GM19468 (cell line): ENCODE measurements around the gene XPNPEP2.
"Not testable (repeated sequence)": the region's sequence is repeated elsewhere in the genome, so short reads cannot be mapped to it uniquely, and the experiment has no call there.

ENCODE experiments used
- ATAC-seq: cut with Tn5 transposase; IDR thresholded peaks from one replicate; pipeline ENCODE4 v1.9.1; 2021; ENCODE audit warnings: mild to moderate bottlenecking, moderate library complexity, moderate number of reproducible peaks; ENCODE audit not compliant: unreplicated experiment; ENCODE audit errors: extremely low read depth

XPNPEP2 gene

DNA sequence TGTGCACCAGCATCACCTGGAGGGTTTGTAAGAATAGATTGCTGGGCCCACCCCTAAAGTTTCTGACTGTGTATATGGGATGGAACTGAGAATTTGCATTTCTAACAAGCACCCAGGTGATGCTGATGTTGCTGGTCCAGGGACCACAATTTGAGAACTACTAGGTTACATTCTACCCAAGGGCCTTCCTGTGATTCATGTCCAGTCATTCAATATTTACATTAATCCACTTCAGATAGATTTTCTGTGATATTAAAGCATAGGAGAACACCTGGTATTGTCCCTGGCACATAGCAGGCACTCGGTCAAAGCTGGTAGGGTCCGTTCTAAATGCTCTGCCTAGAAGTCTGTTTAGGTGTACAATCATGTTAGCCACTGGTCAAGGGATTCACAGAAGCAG lies 19.5 kb upstream of the XPNPEP2 start:
- no peak for ATAC-seq

DNA sequence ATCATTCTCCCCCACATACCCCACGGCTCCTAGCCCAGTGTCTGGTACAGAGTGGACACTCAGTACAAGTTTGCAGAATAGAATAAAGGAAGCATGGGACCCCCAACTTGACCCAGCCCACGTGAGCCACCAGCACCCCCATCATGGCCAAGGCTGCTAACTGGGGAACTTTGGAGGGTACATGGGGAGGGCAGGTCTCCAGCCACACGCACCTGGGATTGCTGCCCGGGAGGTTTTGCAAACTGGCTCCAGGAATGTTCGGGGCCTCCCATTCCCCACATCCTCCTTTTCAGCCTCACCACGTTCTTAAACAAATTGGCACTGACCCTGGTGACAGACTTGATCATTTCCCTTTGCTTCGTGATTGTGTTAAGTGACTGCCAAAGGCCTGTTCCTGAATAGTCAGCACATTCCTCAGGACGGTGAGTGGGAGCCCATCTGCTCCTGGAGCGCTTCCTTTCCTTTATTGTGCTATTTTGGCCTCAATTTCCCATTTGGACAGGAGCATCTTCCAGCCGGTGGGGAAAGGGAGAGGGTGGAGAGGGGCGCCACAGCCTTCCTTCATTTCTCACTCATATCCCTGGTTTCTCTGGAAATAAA lies 18.7 kb upstream of the XPNPEP2 start:
- no peak for ATAC-seq

DNA sequence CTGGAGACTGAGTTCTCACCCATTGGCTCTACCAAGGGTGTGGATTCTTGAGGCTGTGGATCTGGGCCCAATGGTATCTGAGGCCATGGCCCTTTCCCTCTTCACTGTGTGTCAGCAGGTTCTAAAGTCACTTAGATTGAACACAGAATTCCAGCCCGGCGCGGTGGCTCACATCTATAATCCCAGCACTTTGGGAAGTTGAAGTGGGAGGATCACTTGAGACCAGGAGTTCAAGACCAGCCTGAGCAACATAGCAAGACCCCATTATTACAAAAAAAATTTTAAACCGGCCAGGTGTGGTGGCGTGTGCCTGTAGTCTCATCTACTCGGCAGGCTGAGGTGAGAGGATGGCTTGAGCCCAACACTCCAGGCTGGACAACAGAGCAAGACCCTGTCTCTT lies 18.0 kb upstream of the XPNPEP2 start:
- ATAC-seq = no peak

DNA sequence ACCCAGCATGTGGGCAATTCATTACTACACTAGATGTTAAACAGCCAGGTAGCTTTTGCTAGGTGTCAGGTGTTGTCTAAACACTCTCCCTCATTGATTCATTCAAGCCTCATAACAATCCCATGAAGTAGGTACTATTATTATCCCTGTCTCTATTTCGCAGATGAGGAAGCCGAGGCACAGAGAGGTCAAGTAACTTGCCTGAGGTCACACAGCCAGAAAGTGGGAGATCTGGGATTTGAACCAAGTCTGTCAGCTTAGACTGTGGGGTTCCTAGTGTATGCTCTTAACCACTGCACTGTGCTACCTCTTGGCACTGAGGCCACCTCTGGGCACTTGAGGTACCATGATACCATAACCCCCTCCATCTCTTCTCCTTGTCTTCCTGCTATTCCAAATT lies 17.4 kb upstream of the XPNPEP2 start:
- ATAC-seq = no peak

DNA sequence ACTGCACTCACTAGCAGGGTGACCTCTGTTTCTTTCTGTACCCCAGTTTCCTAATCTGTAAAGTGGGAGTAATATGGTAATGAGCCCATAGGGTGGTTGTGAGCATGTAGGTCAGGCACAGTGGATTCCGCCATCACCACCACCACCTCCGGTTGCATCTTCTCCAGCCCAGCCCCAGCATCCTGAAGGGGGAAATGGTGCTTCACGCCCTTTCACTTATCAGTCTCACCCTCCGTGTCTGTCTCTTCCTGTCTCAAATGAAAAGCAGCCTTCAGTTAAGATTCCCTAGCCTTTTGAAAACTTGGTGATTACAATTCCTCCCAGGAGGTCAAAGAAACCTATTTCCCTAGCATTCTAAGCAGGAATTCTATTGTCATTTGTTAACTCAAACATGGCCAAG lies 16.9 kb upstream of the XPNPEP2 start:
- no peak for ATAC-seq

DNA sequence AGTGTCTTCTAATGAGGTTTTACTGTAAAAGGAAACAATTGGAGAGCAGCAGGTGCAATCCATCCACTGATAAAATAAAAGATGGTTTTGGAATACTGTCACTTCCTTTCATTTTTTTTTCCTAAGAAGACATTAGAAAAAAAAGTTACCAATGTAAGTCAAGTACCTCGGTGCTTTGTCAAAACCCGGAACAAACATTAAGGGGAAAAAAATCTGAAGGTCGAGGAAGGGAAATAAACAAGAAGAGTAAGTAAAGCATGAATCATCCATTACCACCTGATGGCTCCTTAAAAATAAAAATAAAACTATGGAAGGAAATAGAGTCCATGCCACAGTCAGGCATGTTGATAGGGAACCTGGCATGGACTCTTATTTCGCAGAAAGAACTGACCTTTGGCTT lies 15.3 kb upstream of the XPNPEP2 start:
- no peak for ATAC-seq

DNA sequence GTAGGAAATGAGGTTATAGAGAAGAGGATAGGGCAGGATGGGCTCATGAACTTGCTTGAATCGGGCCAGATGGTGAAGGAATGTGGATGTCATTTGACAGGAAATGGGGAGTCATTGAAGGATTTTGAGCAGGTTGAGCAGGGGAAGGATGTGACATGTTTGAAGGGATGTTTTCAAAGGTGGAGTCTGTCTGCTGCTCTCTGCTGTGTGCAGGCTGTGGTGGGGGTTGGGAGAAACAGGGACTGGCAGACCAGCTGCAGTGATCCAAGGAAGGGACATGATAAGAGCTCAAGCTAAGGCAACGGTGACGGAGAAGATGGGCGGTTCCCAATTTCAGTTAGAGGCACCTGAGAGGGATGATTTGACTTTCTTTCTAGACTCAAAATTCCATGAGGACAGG lies 14.0 kb upstream of the XPNPEP2 start:
- ATAC-seq = no peak

DNA sequence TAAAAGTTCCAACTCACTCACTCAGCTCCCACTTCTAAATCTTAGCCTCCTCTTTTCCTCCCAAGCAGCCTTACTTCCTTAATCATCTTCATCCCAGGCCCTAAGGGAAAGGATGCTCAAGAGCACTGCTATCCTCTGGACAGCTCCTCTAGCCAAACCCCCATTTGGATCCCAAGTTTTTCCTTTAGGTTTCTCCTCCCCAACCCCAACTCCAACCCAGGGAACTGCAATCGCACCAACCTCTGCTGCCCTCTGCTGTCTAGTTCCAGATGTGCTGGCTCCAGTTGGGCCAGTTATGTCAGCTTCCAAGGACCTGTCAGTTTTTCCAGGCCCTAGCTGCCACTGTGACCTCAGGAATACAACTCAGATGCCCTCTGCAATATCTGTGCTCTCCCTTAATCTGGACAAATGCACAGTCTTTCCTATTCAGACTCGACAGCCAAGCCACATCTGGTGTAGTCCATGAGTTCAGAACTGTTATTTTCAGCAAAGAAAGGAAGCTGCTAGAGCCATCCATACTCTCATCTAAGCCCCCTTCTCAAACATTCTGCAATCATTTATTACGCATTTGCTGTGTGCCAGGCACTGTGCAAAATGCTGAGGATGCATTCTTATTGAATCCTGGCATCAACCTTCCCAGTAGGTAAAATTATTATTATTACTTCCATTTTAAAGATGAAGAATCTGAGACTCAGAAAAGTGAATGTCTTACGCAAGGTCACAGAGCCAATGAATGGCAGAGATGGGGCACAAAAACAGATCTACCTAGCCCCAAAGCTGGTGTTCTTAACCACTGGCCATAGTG lies 12.3 kb upstream of the XPNPEP2 start:
- ATAC-seq = no peak

DNA sequence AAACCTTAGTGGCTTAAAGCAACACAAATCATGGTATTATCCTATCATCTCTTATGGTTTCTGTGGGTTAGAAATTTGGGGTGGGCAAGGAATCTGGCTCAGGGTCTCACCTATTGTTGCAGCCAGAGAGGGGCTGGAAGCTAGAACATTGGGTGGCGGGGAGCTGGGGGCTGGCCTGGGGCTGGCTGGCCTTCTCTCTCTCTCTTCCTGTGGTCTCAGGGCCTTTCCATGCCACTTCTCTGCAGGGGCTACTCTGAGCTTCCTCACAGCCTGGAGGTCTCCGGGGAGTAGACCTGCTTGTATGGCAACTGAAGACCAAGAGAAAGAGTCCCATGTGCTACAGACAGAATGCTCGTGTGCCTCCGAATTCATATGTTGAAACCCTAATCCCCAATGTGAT lies 10.7 kb upstream of the XPNPEP2 start:
- ATAC-seq = no peak

DNA sequence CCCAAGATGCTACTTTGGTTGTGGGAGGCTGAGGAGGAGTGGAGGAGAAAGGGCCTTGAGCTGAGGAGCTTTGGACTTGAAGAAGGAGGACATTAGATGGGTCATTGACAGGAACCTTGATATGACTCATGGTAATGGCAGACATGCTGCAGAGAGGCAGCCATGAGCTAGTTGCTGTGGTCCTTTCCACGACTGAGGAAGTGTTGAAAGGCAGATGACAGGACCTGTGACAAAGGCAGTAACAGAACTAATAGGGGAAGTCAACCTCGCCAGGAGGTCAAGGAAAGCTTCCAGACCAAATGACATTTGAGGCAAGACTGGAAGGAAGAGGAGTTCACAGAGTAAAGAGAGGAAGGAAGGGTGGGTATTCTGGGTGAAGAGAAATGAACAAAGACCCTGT lies 7.6 kb upstream of the XPNPEP2 start:
- ATAC-seq = no peak

DNA sequence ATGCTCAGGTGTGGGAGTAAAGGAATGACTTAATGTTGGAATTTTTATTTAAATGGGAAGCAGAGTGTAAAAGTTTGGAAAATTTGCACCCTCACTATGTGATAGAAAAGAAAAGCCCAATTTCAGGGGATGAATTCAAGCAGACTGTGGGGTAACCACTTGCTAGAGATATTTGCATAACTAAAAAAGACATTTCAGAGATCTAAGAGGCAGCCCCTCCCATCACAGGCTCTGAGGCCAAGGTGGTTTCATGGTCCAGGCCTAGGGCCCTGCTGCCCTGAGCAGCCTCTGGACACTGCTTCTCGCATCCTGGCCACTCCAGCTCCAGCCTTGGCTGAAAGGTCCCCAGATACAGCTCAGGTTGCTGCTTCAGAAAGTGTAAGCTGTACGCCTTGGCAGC lies 5.9 kb upstream of the XPNPEP2 start:
- no peak for ATAC-seq

DNA sequence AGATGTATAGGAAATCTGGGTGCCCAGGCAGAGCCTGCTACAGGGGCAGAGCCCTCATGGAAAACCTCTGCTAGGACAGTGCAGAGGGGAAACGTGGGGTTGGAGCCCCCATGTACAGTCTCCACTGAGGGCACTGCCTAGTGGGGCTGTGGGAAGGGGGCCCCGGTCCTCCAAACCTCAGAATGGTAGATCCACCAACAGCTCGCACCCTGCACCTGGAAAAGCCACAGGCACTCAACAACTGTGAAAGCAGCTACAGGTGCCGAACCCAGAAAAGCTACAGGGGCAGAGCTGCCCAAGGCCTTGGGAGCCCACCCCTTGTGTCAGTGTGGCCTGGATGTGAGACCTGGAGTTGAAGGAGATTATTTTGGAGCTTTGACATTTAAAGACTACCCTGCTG lies 5.4 kb upstream of the XPNPEP2 start:
- ATAC-seq = no peak

DNA sequence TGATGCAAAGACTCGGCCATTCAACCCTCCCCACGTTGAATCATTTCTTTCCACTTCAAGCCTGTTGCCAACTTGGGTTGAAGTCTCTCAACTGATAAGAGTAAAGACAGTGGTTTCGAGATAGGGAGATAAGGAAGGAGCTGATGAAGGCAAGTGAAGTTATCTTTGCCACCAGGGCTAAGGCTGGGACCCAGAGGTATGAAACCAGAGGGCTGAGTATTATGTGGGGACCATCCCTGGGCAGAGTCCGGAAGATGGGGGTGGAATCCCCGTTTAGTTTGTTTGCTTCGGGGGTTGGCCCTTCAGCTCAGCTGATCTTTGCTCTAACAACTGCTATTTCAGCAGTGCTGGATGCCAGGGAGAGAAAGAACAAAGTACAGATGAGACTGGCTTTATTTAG lies 2.3 kb upstream of the XPNPEP2 start:
- ATAC-seq = no peak

DNA sequence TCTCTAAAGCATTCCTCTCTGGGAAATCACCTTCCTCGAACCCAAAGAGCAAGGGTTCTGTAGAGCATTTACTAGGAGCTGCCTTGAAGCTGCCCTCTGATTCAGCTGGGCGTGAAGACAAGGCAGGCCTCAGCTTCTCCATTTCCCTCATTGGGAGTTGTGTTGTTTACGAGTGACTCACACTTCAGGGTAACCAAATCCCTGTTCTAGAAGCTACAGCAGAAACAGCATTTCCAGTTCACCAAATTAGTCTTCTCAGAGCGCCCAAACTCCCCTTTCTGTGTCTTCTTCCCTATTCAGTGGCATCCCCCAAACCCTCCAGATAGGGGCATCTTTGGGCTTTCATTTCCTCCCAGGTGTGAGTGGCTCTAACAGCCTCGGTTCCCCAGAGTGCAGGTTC lies 863 bp upstream of the XPNPEP2 start:
- ATAC-seq = no peak

DNA sequence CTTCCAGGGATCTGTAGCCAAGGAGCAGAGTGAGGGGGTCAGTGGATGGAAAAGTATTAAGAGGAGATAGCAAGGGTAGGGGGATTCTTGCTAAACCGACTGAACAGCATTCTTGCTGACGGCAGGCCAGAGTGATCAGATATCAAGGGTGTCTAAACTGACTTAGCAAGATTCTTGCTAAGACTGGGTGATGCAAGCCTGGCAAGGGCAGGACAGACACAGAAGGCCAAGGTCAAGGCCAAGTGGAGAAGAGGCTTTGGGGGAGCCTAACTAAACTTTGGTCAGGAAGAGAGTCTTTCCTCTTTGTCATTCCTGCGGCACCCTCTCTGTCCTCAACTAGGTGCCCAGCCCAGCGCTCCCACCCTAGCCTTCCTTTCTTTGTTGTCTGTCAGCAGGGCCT lies 799 bp downstream of the XPNPEP2 start:
- ATAC-seq = no peak

DNA sequence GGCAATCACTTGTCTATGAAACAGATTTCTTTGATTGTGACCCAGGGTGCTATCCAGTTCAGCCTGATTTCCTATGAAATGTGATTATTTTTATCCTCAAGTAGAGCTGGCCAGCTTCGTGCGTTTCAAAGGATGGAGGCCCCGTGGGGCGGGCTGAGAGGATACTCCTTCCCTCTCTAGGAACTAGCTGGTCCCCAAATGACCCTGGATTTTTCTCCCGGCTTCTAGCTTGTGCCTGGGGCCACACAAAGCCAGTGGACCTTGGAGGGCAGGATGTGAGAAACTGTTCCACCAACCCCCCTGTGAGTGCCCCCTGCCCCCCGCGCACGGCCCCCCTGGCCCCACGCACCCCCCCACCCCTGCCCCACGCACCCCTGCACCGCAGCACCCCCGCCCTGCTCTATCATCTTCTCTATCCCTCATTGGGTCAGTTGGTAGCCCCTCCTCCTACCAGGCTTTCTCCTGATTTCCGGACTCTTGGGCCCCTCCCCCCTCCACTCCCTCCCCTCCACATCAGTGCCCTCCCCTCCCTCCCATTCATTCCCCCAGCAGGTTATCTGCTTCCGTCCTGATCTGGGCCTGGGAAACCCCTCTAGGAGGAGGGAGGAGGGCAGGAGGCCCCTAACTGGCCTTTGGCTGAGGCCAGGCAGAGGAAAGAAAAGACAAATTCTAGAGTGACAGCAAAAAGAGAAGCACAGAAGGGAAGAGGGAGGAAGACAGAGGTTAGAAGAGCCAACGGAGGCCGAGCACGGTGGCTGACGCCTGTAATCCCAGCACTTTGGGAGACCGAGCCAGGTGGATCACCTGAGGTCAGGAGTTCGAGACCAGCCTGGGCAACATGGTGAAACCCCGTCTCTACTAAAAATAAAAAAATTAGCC lies 3.3 kb downstream of the XPNPEP2 start:
- no peak for ATAC-seq

DNA sequence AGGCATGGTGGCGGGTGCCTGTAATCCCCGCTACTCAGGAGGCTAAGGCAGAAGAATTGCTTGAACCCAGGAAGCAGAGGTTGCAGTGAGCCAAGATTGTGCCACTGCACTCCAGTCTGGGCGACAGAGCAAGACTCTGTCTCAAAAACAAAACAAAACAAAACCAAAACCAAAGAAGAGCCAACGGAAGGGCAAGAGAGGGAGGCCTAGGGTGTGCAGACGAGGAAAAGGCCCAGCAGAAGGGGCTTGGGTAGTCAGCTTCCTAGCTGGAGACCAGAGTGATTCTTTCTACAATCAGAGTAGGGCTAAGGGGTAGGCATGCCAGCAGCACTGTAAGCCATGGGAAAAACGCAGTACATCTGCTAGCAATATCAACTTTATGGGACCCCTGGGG lies 4.0 kb downstream of the XPNPEP2 start:
- not testable (repeated sequence) for ATAC-seq

DNA sequence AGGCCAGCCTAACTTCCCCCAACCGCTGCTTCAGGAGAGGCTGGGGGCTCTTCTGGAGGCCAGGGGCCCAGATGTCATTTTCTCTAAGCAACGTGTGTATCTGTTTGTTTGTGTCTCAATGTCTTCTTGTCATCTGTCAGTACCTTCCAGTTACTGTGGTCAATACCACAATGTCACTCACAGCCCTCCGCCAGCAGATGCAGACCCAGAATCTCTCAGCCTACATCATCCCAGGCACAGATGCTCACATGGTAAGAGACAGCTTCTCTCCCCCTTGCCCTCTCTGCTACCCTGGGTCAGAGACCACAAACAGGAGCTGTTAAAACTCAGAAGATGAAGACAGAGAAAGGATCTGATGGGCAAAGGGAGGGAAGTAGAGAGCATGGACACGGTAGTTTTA lies 5.0 kb downstream of the XPNPEP2 start:
- no peak for ATAC-seq

DNA sequence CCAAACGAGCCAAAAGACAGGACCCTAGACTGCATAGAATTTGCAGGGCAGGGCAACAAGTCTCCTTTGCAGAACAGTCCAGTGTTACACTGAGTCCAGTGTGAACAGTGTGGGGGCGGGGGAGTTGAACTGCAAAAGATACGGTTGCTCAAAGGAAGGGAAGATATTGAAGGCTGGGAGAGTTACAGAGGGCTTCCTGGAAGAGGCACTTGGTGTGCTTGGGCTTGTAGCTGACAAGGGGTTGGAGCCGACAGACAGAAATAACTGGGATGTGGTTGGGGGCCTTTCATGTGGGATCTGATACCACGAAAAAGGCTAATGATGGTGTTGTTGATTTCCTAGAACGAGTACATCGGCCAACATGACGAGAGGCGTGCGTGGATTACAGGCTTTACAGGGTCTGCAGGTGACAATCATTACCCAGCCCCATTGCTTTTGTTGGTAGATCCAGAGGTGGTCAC lies 6.1 kb downstream of the XPNPEP2 start:
- no peak for ATAC-seq

DNA sequence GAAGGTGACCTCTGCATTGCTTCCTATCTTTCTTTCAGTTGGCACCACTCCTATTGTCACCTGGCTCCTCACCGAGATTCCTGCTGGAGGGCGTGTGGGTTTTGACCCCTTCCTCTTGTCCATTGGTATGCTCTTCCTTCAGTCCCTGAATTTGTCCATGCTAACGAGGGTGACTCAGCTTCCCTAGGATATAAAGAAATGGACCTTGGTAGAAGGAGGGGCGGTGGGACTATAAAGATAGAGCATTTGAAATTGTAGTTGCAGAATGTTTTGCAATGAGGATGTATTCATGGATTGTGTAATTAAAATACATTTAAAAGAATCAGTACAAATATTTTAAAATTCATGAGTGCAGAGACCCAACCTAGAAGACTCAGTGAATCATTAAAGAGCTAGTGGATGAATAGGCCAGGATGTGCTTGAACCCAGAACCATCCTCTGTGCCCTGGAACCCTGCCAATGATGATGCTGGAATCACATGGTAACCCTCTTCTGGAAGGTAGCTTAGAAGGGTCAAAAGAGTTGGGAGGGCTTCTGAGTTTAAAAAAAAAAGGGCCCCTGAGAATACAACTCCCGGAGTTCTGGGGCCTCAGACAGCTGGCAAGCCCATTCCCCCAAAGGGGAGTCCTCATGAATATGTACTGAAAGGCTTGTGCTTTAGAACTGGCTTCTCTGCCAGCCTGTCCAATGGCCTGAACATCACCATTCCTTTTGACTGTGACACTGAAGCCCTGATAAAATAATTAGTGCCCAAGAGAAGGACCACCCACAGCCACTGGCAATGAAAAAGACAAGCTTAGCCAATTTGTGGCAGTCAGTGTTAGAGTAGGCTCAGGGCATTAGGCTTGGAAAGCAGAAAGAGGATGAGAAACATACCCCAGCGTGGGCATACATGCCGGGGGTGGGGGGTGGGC lies 8.0 kb downstream of the XPNPEP2 start:
- no peak for ATAC-seq
